GM23338 (cell line): ENCODE data around the gene MYOCOS. TPM values are rescaled to one million over a fixed set of nuclear protein-coding genes. Genes with fewer than 3 reads are reported as not detected.

Source experiments
- ATAC-seq: fragments of 200-7000 bp; cut with Tn5 transposase; 3 replicates; pipeline ENCODE4 v1.9.1; 2020
- DNase-seq: peaks from one replicate; pipeline ENCODE4 v3.0.0-alpha.2; 2015; ENCODE audit warnings: low spot score
- H2AFZ ChIP-seq: fragments of 200-600 bp; sonication (generic); 2 replicates; pipeline ENCODE4 v1.8.0; 2016; ENCODE audit warnings: antibody characterized with exemption, mild to moderate bottlenecking, moderate library complexity
- H3F3A ChIP-seq: fragments of 200-600 bp; sonication (generic); replicated peaks from 2 replicates; pipeline ENCODE4 v1.8.0; 2017; ENCODE audit warnings: antibody characterized with exemption, mixed run types, low read depth
- H3K27ac ChIP-seq: fragments of 200-600 bp; sonication (generic); 2 replicates; pipeline ENCODE4 v1.6.1; 2016; ENCODE audit warnings: low read depth
- H3K27me3 ChIP-seq: fragments of 200-600 bp; sonication (generic); 2 replicates; pipeline ENCODE4 v1.8.0; 2016; ENCODE audit warnings: mild to moderate bottlenecking, mixed run types, moderate library complexity; ENCODE audit not compliant: insufficient read depth
- H3K36me3 ChIP-seq: fragments of 200-600 bp; sonication (generic); 2 replicates; pipeline ENCODE4 v1.8.0; 2016; ENCODE audit warnings: mild to moderate bottlenecking; ENCODE audit not compliant: insufficient read depth
- H3K4me1 ChIP-seq: fragments of 200-600 bp; sonication (generic); 2 replicates; pipeline ENCODE4 v1.8.0; 2016; ENCODE audit warnings: mild to moderate bottlenecking, moderate library complexity; ENCODE audit not compliant: insufficient read depth
- H3K4me2 ChIP-seq: fragments of 200-600 bp; sonication (generic); 2 replicates; pipeline ENCODE4 v1.7.1; 2017; ENCODE audit warnings: mixed run types
- H3K4me3 ChIP-seq: fragments of 200-600 bp; sonication (generic); 2 replicates; pipeline ENCODE4 v1.6.1; 2016; ENCODE audit warnings: mixed run types
- H3K79me2 ChIP-seq: fragments of 200-600 bp; sonication (generic); replicated peaks from 2 replicates; pipeline ENCODE4 v1.8.0; 2017; ENCODE audit warnings: mild to moderate bottlenecking; ENCODE audit not compliant: insufficient read depth
- H3K9me2 ChIP-seq: fragments of 200-600 bp; sonication (generic); 2 replicates; pipeline ENCODE4 v1.8.0; 2017; ENCODE audit not compliant: insufficient read depth
- H4K20me1 ChIP-seq: fragments of 200-600 bp; sonication (generic); replicated peaks from 2 replicates; pipeline ENCODE4 v1.8.0; 2017; ENCODE audit warnings: mild to moderate bottlenecking; ENCODE audit not compliant: insufficient read depth
- H3K27ac Mint-ChIP-seq: 2 replicates; pipeline ENCODE4 v1.8.0; 2020; ENCODE audit warnings: inconsistent platforms, mild to moderate bottlenecking, moderate library complexity, mixed read lengths
- H3K27me3 Mint-ChIP-seq: 3 replicates; pipeline ENCODE4 v1.8.0; 2022; ENCODE audit warnings: low read depth, mild to moderate bottlenecking, moderate library complexity, mixed read lengths, inconsistent platforms; ENCODE audit not compliant: insufficient read depth, poor library complexity
- H3K36me3 Mint-ChIP-seq: 3 replicates; pipeline ENCODE4 v1.8.0; 2021; ENCODE audit warnings: low read depth, mild to moderate bottlenecking, inconsistent platforms, moderate library complexity, mixed read lengths
- H3K4me1 Mint-ChIP-seq: 3 replicates; pipeline ENCODE4 v1.8.0; 2020; ENCODE audit warnings: mild to moderate bottlenecking, inconsistent platforms, mixed read lengths
- H3K4me3 Mint-ChIP-seq: 3 replicates; pipeline ENCODE4 v1.8.0; 2021; ENCODE audit warnings: moderate library complexity, mild to moderate bottlenecking, inconsistent platforms, mixed read lengths
- H3K9me3 Mint-ChIP-seq: 3 replicates; pipeline ENCODE4 v1.8.0; 2020; ENCODE audit warnings: moderate library complexity, mild to moderate bottlenecking, inconsistent platforms, mixed read lengths
- EZH2phosphoT487 ChIP-seq: fragments of 200-600 bp; sonication (generic); IDR thresholded peaks from one replicate; pipeline ENCODE4 v1.8.1; 2018; ENCODE audit warnings: antibody characterized with exemption; ENCODE audit not compliant: unreplicated experiment
- JUNB ChIP-seq: IDR thresholded peaks from one replicate; pipeline ENCODE4 v1.6.1; 2016; ENCODE audit warnings: antibody characterized with exemption; ENCODE audit not compliant: unreplicated experiment
- ZNF114 ChIP-seq: fragments of 250-450 bp; sonication (Bioruptor Pico); IDR thresholded peaks from 2 replicates; pipeline ENCODE4 v1.5.0; 2020; ENCODE audit warnings: mild to moderate bottlenecking, moderate library complexity
- ZNF331 ChIP-seq: fragments of 250-450 bp; sonication (Bioruptor Pico); IDR thresholded peaks from 2 replicates; pipeline ENCODE4 v1.5.0; 2020; ENCODE audit warnings: low read depth, mild to moderate bottlenecking, moderate library complexity
- polyA plus RNA-seq: library from polyadenylated mRNA; unstranded; fragments of >200 nt; fragmentation: Nextera tagmentation; extraction: Ambion mirVana; gene quantifications from 2 replicates; pipeline ENCODE4 v1.2.1, GENCODE V29; 2016
- total RNA-seq: library from RNA; depleted of rRNA; stranded (reverse); fragments of >200 nt; shearing (Covaris generic); gene quantifications from 2 replicates; pipeline ENCODE4 v1.2.3, GENCODE V29; 2014
- TF ChIP-seq, protein P1 (sequence below): fragments of 250-450 bp; sonication (Bioruptor Pico); IDR thresholded peaks from 2 replicates; pipeline ENCODE4 v1.5.0; 2020; ENCODE audit warnings: mild to moderate bottlenecking, moderate library complexity
- TF ChIP-seq, protein P2 (sequence below): IDR thresholded peaks from one replicate; pipeline ENCODE4 v1.6.1; 2018; ENCODE audit warnings: antibody characterized with exemption; ENCODE audit not compliant: unreplicated experiment
- TF ChIP-seq, protein P3 (sequence below): IDR thresholded peaks from 2 replicates; pipeline ENCODE4 v1.6.1; 2016; ENCODE audit warnings: antibody characterized with exemption
- TF ChIP-seq, protein P4 (sequence below), 2 experiments: fragments of 200-600 bp in 1 of 2; sonication (generic) in 1 of 2; conservative IDR thresholded peaks; 2 replicates each; pipeline versions ENCODE4 v1.5.1 to v1.6.1; 2016 to 2017; ENCODE audit warnings: antibody characterized with exemption in 2 of 2, low read depth in 2 of 2, mild to moderate bottlenecking in 2 of 2, moderate library complexity in 1 of 2

MYOCOS gene
- total and polyA plus RNA-seq, 2 experiments from 2014 or later, result not detected

DNA sequence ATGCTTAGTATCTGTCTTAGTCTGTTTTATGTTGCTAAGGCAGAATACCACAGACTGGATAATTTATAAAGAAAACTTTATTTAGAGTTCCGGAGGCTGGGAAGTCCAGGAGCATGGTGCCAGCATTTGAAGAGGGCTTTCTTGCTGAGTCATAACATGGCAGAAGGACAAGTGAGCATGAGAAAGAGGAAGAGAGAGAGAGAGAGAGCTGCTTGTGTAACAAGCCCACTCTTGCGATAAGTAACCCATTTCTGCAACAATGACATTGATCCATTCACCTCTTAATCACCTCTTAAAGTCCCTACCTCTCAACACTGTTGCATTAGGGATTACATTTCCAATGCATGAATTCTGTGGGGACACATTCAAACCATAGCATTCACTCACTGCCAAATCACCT, 11.7 kb upstream of the MYOCOS start (continued):
- TF ChIP-seq, protein P1, sequence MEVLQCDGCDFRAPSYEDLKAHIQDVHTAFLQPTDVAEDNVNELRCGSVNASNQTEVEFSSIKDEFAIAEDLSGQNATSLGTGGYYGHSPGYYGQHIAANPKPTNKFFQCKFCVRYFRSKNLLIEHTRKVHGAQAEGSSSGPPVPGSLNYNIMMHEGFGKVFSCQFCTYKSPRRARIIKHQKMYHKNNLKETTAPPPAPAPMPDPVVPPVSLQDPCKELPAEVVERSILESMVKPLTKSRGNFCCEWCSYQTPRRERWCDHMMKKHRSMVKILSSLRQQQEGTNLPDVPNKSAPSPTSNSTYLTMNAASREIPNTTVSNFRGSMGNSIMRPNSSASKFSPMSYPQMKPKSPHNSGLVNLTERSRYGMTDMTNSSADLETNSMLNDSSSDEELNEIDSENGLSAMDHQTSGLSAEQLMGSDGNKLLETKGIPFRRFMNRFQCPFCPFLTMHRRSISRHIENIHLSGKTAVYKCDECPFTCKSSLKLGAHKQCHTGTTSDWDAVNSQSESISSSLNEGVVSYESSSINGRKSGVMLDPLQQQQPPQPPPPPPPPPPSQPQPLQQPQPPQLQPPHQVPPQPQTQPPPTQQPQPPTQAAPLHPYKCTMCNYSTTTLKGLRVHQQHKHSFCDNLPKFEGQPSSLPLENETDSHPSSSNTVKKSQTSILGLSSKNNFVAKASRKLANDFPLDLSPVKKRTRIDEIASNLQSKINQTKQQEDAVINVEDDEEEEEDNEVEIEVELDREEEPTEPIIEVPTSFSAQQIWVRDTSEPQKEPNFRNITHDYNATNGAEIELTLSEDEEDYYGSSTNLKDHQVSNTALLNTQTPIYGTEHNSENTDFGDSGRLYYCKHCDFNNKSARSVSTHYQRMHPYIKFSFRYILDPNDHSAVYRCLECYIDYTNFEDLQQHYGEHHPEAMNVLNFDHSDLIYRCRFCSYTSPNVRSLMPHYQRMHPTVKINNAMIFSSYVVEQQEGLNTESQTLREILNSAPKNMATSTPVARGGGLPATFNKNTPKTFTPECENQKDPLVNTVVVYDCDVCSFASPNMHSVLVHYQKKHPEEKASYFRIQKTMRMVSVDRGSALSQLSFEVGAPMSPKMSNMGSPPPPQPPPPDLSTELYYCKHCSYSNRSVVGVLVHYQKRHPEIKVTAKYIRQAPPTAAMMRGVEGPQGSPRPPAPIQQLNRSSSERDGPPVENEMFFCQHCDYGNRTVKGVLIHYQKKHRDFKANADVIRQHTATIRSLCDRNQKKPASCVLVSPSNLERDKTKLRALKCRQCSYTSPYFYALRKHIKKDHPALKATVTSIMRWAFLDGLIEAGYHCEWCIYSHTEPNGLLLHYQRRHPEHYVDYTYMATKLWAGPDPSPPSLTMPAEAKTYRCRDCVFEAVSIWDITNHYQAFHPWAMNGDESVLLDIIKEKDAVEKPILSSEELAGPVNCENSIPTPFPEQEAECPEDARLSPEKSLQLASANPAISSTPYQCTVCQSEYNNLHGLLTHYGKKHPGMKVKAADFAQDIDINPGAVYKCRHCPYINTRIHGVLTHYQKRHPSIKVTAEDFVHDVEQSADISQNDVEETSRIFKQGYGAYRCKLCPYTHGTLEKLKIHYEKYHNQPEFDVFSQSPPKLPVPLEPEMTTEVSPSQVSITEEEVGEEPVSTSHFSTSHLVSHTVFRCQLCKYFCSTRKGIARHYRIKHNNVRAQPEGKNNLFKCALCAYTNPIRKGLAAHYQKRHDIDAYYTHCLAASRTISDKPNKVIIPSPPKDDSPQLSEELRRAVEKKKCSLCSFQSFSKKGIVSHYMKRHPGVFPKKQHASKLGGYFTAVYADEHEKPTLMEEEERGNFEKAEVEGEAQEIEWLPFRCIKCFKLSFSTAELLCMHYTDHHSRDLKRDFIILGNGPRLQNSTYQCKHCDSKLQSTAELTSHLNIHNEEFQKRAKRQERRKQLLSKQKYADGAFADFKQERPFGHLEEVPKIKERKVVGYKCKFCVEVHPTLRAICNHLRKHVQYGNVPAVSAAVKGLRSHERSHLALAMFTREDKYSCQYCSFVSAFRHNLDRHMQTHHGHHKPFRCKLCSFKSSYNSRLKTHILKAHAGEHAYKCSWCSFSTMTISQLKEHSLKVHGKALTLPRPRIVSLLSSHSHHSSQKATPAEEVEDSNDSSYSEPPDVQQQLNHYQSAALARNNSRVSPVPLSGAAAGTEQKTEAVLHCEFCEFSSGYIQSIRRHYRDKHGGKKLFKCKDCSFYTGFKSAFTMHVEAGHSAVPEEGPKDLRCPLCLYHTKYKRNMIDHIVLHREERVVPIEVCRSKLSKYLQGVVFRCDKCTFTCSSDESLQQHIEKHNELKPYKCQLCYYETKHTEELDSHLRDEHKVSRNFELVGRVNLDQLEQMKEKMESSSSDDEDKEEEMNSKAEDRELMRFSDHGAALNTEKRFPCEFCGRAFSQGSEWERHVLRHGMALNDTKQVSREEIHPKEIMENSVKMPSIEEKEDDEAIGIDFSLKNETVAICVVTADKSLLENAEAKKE (CRISPR knock-in tag), result no peak
- TF ChIP-seq ZNF331 (CRISPR knock-in tag), result no peak

DNA sequence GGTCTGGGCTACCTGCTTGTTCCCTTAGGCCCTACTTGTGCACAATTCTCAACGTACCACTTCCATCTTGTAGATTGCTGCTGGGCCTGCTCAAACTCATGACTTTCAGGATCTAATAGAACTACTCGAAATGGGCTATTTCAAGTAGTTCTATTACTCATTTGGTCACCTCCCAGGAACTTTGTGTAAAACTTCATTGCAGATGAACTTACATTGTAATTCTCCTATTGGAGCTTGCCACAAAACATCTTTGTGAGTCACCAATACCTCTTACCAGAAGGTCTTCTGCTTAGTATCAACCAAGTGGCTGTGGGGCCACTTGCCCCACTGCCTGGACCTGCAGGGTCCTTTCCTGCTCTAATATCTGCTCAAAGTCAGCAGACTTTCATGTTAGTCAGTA, 10.7 kb upstream of the MYOCOS start:
- no peak for TF ChIP-seq JUNB
- TF ChIP-seq ZNF114 (CRISPR knock-in tag), result no peak
- no peak for TF ChIP-seq EZH2phosphoT487

DNA sequence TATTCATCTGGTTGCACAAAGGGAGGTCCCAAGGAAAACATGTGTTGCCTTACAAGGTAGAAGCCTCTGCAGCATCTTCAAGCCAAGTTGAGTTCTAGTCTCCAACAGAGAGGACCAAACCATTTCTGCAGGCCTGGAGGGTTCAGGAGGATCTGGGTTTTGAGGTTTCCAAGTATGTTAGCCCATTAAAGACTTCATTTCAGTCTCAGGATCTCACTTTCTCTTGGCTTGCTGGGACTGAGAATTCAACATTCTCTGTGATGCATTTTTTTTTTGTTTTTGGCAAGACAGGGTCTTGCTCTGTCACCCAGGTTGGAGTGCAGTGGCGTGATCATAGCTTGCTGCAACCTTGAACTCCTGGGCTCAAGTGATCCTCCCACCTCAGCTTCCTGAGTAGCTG, 8.8 kb upstream of the MYOCOS start:
- Mint-ChIP-seq H3K36me3 (no peaks in the 10 kb centered on the region), H3K9me3 (no peaks in the 10 kb centered on the region), H3K4me3 (no peak overlapping the region), H3K27me3 (peaks cover 2% of the 10 kb centered on the region), H3K27ac (no peak overlapping the region), H3K4me1 (no peaks in the 10 kb centered on the region)
- H3K27ac ChIP-seq, result no peak overlapping the region
- no peaks in the 10 kb centered on the region for H3K36me3 ChIP-seq
- DNase-seq (no peak), ATAC-seq (no peak)
- no peaks in the 10 kb centered on the region for H3F3A ChIP-seq
- no peak overlapping the region for H3K4me2 ChIP-seq
- H3K79me2 ChIP-seq, result no peaks in the 10 kb centered on the region
- no peaks in the 10 kb centered on the region for H4K20me1 ChIP-seq
- no peaks in the 10 kb centered on the region for H3K27me3 ChIP-seq
- no peak overlapping the region for H2AFZ ChIP-seq
- 0 out of 2 replicates have a peak, but pooled peaks cover 4% of the 10 kb centered on the region for H3K9me2 ChIP-seq
- no peaks in the 10 kb centered on the region for H3K4me1 ChIP-seq
- no peak overlapping the region for H3K4me3 ChIP-seq
- TF ChIP-seq, protein P2, sequence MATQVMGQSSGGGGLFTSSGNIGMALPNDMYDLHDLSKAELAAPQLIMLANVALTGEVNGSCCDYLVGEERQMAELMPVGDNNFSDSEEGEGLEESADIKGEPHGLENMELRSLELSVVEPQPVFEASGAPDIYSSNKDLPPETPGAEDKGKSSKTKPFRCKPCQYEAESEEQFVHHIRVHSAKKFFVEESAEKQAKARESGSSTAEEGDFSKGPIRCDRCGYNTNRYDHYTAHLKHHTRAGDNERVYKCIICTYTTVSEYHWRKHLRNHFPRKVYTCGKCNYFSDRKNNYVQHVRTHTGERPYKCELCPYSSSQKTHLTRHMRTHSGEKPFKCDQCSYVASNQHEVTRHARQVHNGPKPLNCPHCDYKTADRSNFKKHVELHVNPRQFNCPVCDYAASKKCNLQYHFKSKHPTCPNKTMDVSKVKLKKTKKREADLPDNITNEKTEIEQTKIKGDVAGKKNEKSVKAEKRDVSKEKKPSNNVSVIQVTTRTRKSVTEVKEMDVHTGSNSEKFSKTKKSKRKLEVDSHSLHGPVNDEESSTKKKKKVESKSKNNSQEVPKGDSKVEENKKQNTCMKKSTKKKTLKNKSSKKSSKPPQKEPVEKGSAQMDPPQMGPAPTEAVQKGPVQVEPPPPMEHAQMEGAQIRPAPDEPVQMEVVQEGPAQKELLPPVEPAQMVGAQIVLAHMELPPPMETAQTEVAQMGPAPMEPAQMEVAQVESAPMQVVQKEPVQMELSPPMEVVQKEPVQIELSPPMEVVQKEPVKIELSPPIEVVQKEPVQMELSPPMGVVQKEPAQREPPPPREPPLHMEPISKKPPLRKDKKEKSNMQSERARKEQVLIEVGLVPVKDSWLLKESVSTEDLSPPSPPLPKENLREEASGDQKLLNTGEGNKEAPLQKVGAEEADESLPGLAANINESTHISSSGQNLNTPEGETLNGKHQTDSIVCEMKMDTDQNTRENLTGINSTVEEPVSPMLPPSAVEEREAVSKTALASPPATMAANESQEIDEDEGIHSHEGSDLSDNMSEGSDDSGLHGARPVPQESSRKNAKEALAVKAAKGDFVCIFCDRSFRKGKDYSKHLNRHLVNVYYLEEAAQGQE, result no peak
- TF ChIP-seq, protein P3, sequence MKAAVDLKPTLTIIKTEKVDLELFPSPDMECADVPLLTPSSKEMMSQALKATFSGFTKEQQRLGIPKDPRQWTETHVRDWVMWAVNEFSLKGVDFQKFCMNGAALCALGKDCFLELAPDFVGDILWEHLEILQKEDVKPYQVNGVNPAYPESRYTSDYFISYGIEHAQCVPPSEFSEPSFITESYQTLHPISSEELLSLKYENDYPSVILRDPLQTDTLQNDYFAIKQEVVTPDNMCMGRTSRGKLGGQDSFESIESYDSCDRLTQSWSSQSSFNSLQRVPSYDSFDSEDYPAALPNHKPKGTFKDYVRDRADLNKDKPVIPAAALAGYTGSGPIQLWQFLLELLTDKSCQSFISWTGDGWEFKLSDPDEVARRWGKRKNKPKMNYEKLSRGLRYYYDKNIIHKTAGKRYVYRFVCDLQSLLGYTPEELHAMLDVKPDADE, result no peak
- TF ChIP-seq, protein P4, sequence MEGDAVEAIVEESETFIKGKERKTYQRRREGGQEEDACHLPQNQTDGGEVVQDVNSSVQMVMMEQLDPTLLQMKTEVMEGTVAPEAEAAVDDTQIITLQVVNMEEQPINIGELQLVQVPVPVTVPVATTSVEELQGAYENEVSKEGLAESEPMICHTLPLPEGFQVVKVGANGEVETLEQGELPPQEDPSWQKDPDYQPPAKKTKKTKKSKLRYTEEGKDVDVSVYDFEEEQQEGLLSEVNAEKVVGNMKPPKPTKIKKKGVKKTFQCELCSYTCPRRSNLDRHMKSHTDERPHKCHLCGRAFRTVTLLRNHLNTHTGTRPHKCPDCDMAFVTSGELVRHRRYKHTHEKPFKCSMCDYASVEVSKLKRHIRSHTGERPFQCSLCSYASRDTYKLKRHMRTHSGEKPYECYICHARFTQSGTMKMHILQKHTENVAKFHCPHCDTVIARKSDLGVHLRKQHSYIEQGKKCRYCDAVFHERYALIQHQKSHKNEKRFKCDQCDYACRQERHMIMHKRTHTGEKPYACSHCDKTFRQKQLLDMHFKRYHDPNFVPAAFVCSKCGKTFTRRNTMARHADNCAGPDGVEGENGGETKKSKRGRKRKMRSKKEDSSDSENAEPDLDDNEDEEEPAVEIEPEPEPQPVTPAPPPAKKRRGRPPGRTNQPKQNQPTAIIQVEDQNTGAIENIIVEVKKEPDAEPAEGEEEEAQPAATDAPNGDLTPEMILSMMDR (conservative IDR thresholded peaks at IDR 0.05; ENCODE audit: low read depth in 2 of 2), result no peak

More for the DNA sequence above, 10.7 kb upstream of the MYOCOS start:
- Mint-ChIP-seq H3K4me3 (no peak overlapping the region), H3K27ac (no peak overlapping the region), H3K4me1 (no peaks in the 10 kb centered on the region), H3K27me3 (peaks cover 2% of the 10 kb centered on the region), H3K36me3 (no peaks in the 10 kb centered on the region), H3K9me3 (no peaks in the 10 kb centered on the region)
- Histone ChIP-seq H3K27ac (no peak overlapping the region), H4K20me1 (no peaks in the 10 kb centered on the region), H3K4me1 (no peaks in the 10 kb centered on the region), H2AFZ (no peak overlapping the region), H3K9me2 (0 out of 2 replicates have a peak, but pooled peaks cover 10% of the 10 kb centered on the region), H3F3A (no peaks in the 10 kb centered on the region), H3K4me3 (no peak overlapping the region), H3K36me3 (no peaks in the 10 kb centered on the region), H3K27me3 (no peaks in the 10 kb centered on the region), H3K4me2 (no peak overlapping the region), H3K79me2 (no peaks in the 10 kb centered on the region)
- DNase-seq, result no peak
- no peak for ATAC-seq
